ENCODE results near the gene C12orf75. TPM values are rescaled to one million over a fixed set of nuclear protein-coding genes. Genes with fewer than 3 reads are reported as not detected.

Gene C12orf75
- total RNA-seq, 1 experiment from 2014 or later = 46.0 TPM

DNA sequence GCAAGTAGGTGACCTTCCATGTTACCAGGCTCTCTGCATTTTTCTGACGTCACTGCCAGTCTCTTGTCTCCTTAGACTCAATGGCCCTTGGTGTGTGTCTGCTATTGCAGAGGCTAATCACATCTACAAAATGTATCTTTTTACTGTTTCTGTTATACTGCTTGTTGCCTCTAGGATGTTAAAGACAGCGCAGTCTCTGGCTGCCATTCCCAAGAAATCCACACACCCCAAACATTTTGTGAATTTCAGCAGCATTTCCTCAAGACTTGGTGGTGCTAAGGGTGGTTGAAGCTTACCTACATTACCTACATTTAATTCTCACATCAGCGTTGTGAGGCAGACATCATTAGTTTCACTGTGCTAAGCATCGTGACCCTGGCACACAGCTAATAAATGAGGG, 87.2 kb downstream of the C12orf75 start:
- no peaks in the 10 kb centered on the region for H3K9me3 ChIP-seq (ENCODE audit: low read depth, low read length, poor library complexity, severe bottlenecking)
- DNase-seq (ENCODE audit: low spot score) = no peak
- CTCF ChIA-PET = interaction anchor here (1.2 kb wide), 1 partner anchor 806 kb away, joined by 4 read pairs; no protein-coding TSS in a partner anchor
- no peaks in the 10 kb centered on the region for H3K27me3 ChIP-seq (replicated peaks; ENCODE audit: insufficient read depth, low read depth, low read length, poor library complexity)
- H3K4me1 ChIP-seq (ENCODE audit: insufficient read depth, low read length, poor library complexity, severe bottlenecking) = no peaks in the 10 kb centered on the region
- POLR2A ChIA-PET (ENCODE audit: low non-redundant PET) = no interaction called here
- H3K36me3 ChIP-seq (ENCODE audit: insufficient read depth, low read length, poor library complexity, severe bottlenecking) = no peaks in the 10 kb centered on the region
- intact Hi-C loops (cut with micrococcal nuclease; ENCODE audit: unreplicated experiment) = no loop called here
- no peak overlapping the region for H3K27ac ChIP-seq (ENCODE audit: low read depth, low read length, poor library complexity, severe bottlenecking)
- no peak for TF ChIP-seq EZH2 (IDR thresholded peaks at IDR 0.05; ENCODE audit: borderline replicate concordance, low read depth, low read length, poor library complexity, severe bottlenecking)
- TF ChIP-seq CTCF (conservative IDR thresholded peaks at IDR 0.05; ENCODE audit: low read depth, low read length) = no peak
- no TSS peak for BruUV-seq (replicated peaks)
- H3K4me3 ChIP-seq (ENCODE audit: low read depth, low read length, poor library complexity, severe bottlenecking) = no peak overlapping the region

DNA sequence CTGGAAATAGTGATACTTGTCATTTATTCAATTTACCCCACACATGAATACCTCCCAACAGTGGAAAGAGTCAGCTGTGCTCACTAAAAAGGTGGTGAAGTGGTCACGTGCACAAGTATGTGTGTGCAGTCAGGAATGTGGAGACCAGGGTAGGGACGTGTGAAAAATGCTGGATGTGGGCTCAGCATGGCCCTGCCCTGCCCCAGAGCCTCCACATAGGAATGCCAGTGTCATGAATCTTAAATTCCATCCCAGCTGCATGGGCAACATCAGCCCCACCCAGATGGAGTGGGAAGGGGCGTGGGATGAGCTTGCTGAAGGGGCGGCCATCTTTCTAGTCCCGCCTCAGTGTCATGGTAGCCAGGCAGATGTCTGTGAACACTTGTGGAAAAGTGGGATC, 87.7 kb downstream of the C12orf75 start:
- no TSS peak for BruUV-seq (replicated peaks)

GRCh38 chr12:105418821-105419291, 88.4 kb downstream of the C12orf75 start:
- ChIA-PET CTCF (interaction anchor here (1.2 kb wide), 1 partner anchor 805 kb away, joined by 4 read pairs; no protein-coding TSS in a partner anchor), POLR2A (ENCODE audit: low non-redundant PET) (no interaction called here)
- Histone ChIP-seq H3K27me3 (replicated peaks; ENCODE audit: insufficient read depth, low read depth, low read length, poor library complexity) (no peaks in the 10 kb centered on the region), H3K36me3 (ENCODE audit: insufficient read depth, low read length, poor library complexity, severe bottlenecking) (no peaks in the 10 kb centered on the region), H3K4me3 (ENCODE audit: low read depth, low read length, poor library complexity, severe bottlenecking) (no peak overlapping the region), H3K9me3 (ENCODE audit: low read depth, low read length, poor library complexity, severe bottlenecking) (no peaks in the 10 kb centered on the region), H3K4me1 (ENCODE audit: insufficient read depth, low read length, poor library complexity, severe bottlenecking) (no peaks in the 10 kb centered on the region), H3K27ac (ENCODE audit: low read depth, low read length, poor library complexity, severe bottlenecking) (no peak overlapping the region)
- TF ChIP-seq CTCF (conservative IDR thresholded peaks at IDR 0.05; ENCODE audit: low read depth, low read length) = no peak
- no peak for TF ChIP-seq EZH2 (IDR thresholded peaks at IDR 0.05; ENCODE audit: borderline replicate concordance, low read depth, low read length, poor library complexity, severe bottlenecking)
- no peak for DNase-seq (ENCODE audit: low spot score)
- BruUV-seq (replicated peaks) = no TSS peak
- intact Hi-C loops (cut with micrococcal nuclease; ENCODE audit: unreplicated experiment) = no loop called here

More for the DNA sequence above, 87.7 kb downstream of the C12orf75 start:
- no peak for TF ChIP-seq CTCF (conservative IDR thresholded peaks at IDR 0.05; ENCODE audit: low read depth, low read length)
- no peak for TF ChIP-seq EZH2 (IDR thresholded peaks at IDR 0.05; ENCODE audit: borderline replicate concordance, low read depth, low read length, poor library complexity, severe bottlenecking)
- no peaks in the 10 kb centered on the region for H3K27me3 ChIP-seq (replicated peaks; ENCODE audit: insufficient read depth, low read depth, low read length, poor library complexity)
- H3K36me3 ChIP-seq (ENCODE audit: insufficient read depth, low read length, poor library complexity, severe bottlenecking) = no peaks in the 10 kb centered on the region
- H3K27ac ChIP-seq (ENCODE audit: low read depth, low read length, poor library complexity, severe bottlenecking) = no peak overlapping the region
- ChIA-PET POLR2A (ENCODE audit: low non-redundant PET) (no interaction called here), CTCF (interaction anchor here (1.2 kb wide), 1 partner anchor 806 kb away, joined by 4 read pairs; no protein-coding TSS in a partner anchor)
- intact Hi-C loops (cut with micrococcal nuclease; ENCODE audit: unreplicated experiment) = no loop called here
- H3K4me3 ChIP-seq (ENCODE audit: low read depth, low read length, poor library complexity, severe bottlenecking) = no peak overlapping the region
- no peaks in the 10 kb centered on the region for H3K9me3 ChIP-seq (ENCODE audit: low read depth, low read length, poor library complexity, severe bottlenecking)
- no peak for DNase-seq (ENCODE audit: low spot score)
- H3K4me1 ChIP-seq (ENCODE audit: insufficient read depth, low read length, poor library complexity, severe bottlenecking) = no peaks in the 10 kb centered on the region

Measured in A673 (cell line).